Sigmoid colon (tissue), 4 donors: ENCODE data around the gene ZP1.

Source experiments
- CTCF ChIP-seq, 4 experiments: fragments of 450-650 bp in 3 of 4; fragments of 200-600 bp in 1 of 4; IDR thresholded peaks; one replicate each; pipeline ENCODE4 v1.5.1; 2016 to 2019; ENCODE audit warnings: antibody characterized with exemption in 4 of 4, mild to moderate bottlenecking in 3 of 4, moderate library complexity in 2 of 4
- EP300 ChIP-seq, 4 donors: sonication (generic); formaldehyde crosslinking; IDR thresholded peaks; one replicate each; pipeline ENCODE4 v1.6.1; 2017; ENCODE audit warnings: antibody characterized with exemption in 4 of 4

DNA sequence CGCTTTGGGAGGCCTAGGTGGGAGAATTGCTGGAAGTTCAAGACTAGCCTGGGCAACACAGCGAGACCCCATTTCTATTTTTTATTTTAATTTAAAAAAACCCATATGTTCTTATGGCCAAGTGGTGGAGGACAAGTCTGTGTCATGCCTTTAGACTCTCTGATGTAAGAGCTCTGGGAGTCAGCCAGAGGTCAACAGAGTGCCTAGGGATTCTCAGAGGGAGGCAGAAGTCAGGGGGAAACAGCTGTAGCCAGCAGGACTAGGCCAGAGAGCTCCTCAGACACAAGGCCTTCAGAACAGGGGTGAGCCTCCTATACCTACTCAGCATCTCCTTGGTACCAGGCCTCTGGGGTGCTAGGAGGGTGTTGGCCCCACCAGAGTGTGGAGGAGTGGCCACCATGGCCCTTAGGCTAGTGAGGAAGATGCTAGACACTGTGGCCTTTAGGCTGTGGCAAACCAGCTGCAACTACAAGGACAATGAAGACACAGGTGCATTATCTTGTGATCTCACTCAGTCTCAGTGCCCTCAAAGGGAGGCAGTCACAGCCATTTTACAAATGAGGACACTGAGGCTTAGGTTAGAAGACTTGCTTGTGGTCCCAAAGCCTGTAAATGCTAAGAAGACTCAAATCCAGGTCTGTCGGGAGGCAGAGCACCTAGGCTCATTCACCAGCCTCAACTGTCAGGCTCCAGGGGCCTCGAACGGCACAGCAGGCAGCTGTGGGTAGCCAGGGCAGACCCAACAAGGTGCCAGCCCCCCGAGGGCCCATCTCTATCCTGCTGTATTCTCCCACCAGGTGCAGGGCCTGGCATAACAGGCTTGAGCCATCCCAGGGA is 5.0 kb downstream of the ZP1 start:
- no peak for TF ChIP-seq EP300 (IDR thresholded peaks at IDR 0.05)
- TF ChIP-seq CTCF (IDR thresholded peaks at IDR 0.05), result no peak
